HepG2 (cell line): Measurements from ENCODE around the gene ZC3H13. TPM values are rescaled to one million over a fixed set of nuclear protein-coding genes. Genes with fewer than 3 reads are reported as not detected.

Experiments used
- ATAC-seq: fragments of 200-7000 bp; cut with Tn5 transposase; 3 replicates; pipeline ENCODE4 v1.9.1; 2020; ENCODE audit warnings: mild to moderate bottlenecking, moderate library complexity
- BruUV-seq: library from RNA; stranded (reverse); fragments of 400-500 nt; replicated peaks from 2 replicates; lab custom pipeline; 2021; lab: Mats Ljungman, UMichigan
- CTCF ChIA-PET: fragments of 300-600 bp; formaldehyde crosslinking; extraction: SDS; loops from one replicate; lab custom pipeline; 2021; ENCODE audit warnings: low total read pairs, inconsistent platforms, low intra/inter-chr PET ratio; lab: Yijun Ruan, JAX
- POLR2A ChIA-PET: fragments of 350-600 bp; sonication (Branson Sonifier 250); formaldehyde crosslinking; loops from one replicate; lab custom pipeline; 2020; ENCODE audit warnings: antibody characterized with exemption, inconsistent platforms; lab: Yijun Ruan, JAX
- DNase-seq: peaks from one replicate; pipeline ENCODE4 v3.0.0-alpha.2; 2015; ENCODE audit warnings: low spot score
- FAIRE-seq: peaks from 3 replicates; lab custom pipeline; 2011; peaks lifted over from hg19 to GRCh38; lab: Jason Lieb, UNC
- H2AFZ ChIP-seq: one replicate; pipeline ENCODE4 v1.6.1; 2011; ENCODE audit warnings: low read length, inconsistent platforms
- H3K27ac ChIP-seq: fragments of 300-600 bp; 3 replicates; pipeline ENCODE4 v1.8.0; 2011; ENCODE audit warnings: mixed run types, mild to moderate bottlenecking, mixed read lengths, low read length, inconsistent platforms; ENCODE audit not compliant: insufficient read depth; ENCODE audit errors: extremely low read length
- H3K27me3 ChIP-seq, 2 experiments: fragments of 200-600 bp in 1 of 2; 2 replicates in 1 of 2; 3 replicates in 1 of 2; pipeline versions ENCODE4 v1.6.0 to v1.8.0; 2011; ENCODE audit warnings: low read length in 2 of 2, mild to moderate bottlenecking in 2 of 2, moderate library complexity in 2 of 2, inconsistent platforms in 1 of 2; ENCODE audit not compliant: insufficient read depth in 2 of 2, control insufficient read depth in 1 of 2
- H3K36me3 ChIP-seq, 2 experiments: fragments of 200-600 bp in 1 of 2; replicated peaks in 1 of 2; 2 replicates in 1 of 2; 3 replicates in 1 of 2; pipeline versions ENCODE4 v1.5.1 to v1.8.0; 2011; ENCODE audit warnings: low read length in 2 of 2, inconsistent platforms in 1 of 2; ENCODE audit not compliant: insufficient read depth in 2 of 2, control insufficient read depth in 1 of 2
- H3K4me1 ChIP-seq: 2 replicates; pipeline ENCODE4 v1.5.1; 2012; ENCODE audit warnings: low read length, inconsistent platforms; ENCODE audit not compliant: insufficient read depth
- H3K4me2 ChIP-seq: 2 replicates; pipeline ENCODE4 v1.6.0; 2011; ENCODE audit warnings: low read depth, low read length, inconsistent platforms
- H3K4me3 ChIP-seq, 3 experiments: fragments of 200-600 bp in 1 of 3; sonication (generic), shearing (Covaris generic) in 1 of 3; replicated peaks in 1 of 3; 2 replicates each; pipeline ENCODE4 v1.5.1; 2011 to 2016; ENCODE audit warnings: low read length in 3 of 3, inconsistent platforms in 2 of 3, low read depth in 2 of 3, mild to moderate bottlenecking in 2 of 3, control low read depth in 1 of 3, mixed read lengths in 1 of 3; ENCODE audit not compliant: insufficient read depth in 1 of 3
- H3K79me2 ChIP-seq: one replicate; pipeline ENCODE4 v1.6.1; 2011; ENCODE audit warnings: low read length, inconsistent platforms; ENCODE audit not compliant: insufficient read depth
- H3K9ac ChIP-seq: 2 replicates; pipeline ENCODE4 v1.6.0; 2011; ENCODE audit warnings: mild to moderate bottlenecking, low read depth, low read length, inconsistent platforms; ENCODE audit not compliant: insufficient read depth
- H3K9me3 ChIP-seq: 2 replicates; pipeline ENCODE4 v1.5.1; 2012; ENCODE audit warnings: mild to moderate bottlenecking, low read length
- H4K20me1 ChIP-seq: 2 replicates; pipeline ENCODE4 v1.6.0; 2011; ENCODE audit warnings: inconsistent platforms, mild to moderate bottlenecking, low read length, moderate library complexity; ENCODE audit not compliant: insufficient read depth
- SCMH1 ChIP-seq: sonication (generic); formaldehyde crosslinking; IDR thresholded peaks from 2 replicates; pipeline ENCODE4 v1.9.0; 2021; ENCODE audit warnings: missing genetic modification reagents, mild to moderate bottlenecking, borderline replicate concordance
- ZKSCAN1 ChIP-seq: fragments of 150-350 bp; IDR thresholded peaks from 2 replicates; pipeline ENCODE4 v1.6.1; 2014; ENCODE audit warnings: low read length
- ZNF282 ChIP-seq: fragments of 450-650 bp; IDR thresholded peaks from 2 replicates; pipeline ENCODE4 v1.6.1; 2018; ENCODE audit not compliant: partially characterized antibody
- ZNF34 ChIP-seq: sonication (generic); formaldehyde crosslinking; IDR thresholded peaks from 2 replicates; pipeline ENCODE4 v1.4.0; 2020; ENCODE audit warnings: mild to moderate bottlenecking, missing genetic modification reagents, borderline replicate concordance
- ZNF629 ChIP-seq: sonication (generic); formaldehyde crosslinking; conservative IDR thresholded peaks from 2 replicates; pipeline ENCODE4 v1.5.0; 2020; ENCODE audit warnings: missing genetic modification reagents
- ZNF770 ChIP-seq: sonication (generic); formaldehyde crosslinking; IDR thresholded peaks from 2 replicates; pipeline ENCODE4 v1.5.0; 2020; ENCODE audit warnings: mild to moderate bottlenecking, missing genetic modification reagents
- in situ Hi-C: cut with HindIII; loops from 2 replicates; pipeline ENCODE4 v1.10.0; 2017; ENCODE audit warnings: low pct_unique_long_range_greater_than_20kb; ENCODE audit not compliant: extremely low pct_ligation_motif_present
- intact Hi-C: fragments of 100-400 bp; cut with micrococcal nuclease; formaldehyde crosslinking; loops from one replicate; pipeline ENCODE4 v1.10.0; 2022; ENCODE audit not compliant: unreplicated experiment
- polyA plus RNA-seq, 8 experiments: library from polyadenylated mRNA; depleted of rRNA in 3 of 8; stranded (reverse) in 7 of 8; unstranded in 1 of 8; fragments of >200 nt; fragmentation: Illumina TruSeq in 4 of 8; extraction: Trizol in 4 of 8; gene quantifications; 2 replicates each; pipeline versions ENCODE4 v1.2.1 to v1.2.3, GENCODE V29; 2011 to 2016; ENCODE audit warnings: low read depth in 4 of 8, missing spikeins in 1 of 8, mixed read lengths in 1 of 8; ENCODE audit not compliant: insufficient read depth in 1 of 8
- total RNA-seq, 5 experiments: library from RNA; depleted of rRNA; stranded (reverse); fragments of >200 nt; fragmentation: Illumina TruSeq; extraction: Trizol; gene quantifications; 2 replicates each; pipeline ENCODE4 v1.2.3, GENCODE V29; 2016; ENCODE audit warnings: low read depth in 1 of 5

Gene ZC3H13
- total and polyA plus RNA-seq, 2 of the 13 experiments (the other 11 are each of a cell fraction or from before 2014, with no cell fraction given) = 2.7 to 23.5 TPM

GRCh38 chr13:45918597-45918996 lies 133.9 kb downstream of the ZC3H13 start (continued):
- no peak for TF ChIP-seq ZNF770 (CRISPR knock-in tag)
- no peak for TF ChIP-seq SCMH1

DNA sequence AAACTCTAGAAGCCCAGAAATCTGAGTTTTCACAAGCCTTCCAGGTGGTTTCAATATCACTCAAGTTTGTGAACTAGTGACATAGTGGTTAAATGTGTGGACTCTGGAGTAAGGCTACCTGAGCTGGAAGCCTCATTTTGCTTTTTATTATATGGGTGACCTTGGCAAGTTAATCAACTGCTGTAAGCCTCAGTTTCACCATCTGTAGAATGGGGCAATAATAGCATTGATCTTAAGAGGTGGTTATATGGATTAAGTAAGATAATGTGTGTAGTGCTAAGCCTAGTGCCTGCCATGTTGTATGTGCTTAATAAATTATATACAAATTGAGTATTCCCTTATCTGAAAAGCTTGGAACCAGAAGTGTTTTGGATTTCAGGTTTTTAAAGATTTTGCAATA lies 135.5 kb downstream of the ZC3H13 start:
- no TSS peak for BruUV-seq
- H2AFZ ChIP-seq = no peak overlapping the region
- H3K27ac ChIP-seq = no peak overlapping the region
- CTCF ChIA-PET = no interaction called here
- H3K36me3 ChIP-seq = no peaks in the 10 kb centered on the region
- H4K20me1 ChIP-seq = no peaks in the 10 kb centered on the region
- no peaks in the 10 kb centered on the region for H3K9me3 ChIP-seq
- intact Hi-C loops = no loop called here
- in situ Hi-C loops = no loop called here
- POLR2A ChIA-PET = no interaction called here
- no peak for ATAC-seq
- no peak for TF ChIP-seq ZNF34 (CRISPR knock-in tag)
- no peak for TF ChIP-seq ZKSCAN1
- peak; percentile 62 for TF ChIP-seq ZNF629 (CRISPR knock-in tag)
- no peak for TF ChIP-seq ZNF282
- TF ChIP-seq, all 625 proteins: peak for 1
- no peak for FAIRE-seq
- Histone ChIP-seq H3K27me3 (0 out of 5 replicates have a peak, but pooled peaks cover 0 to 6% of the 10 kb centered on the region in 2 experiments), H3K79me2 (no peaks in the 10 kb centered on the region), H3K4me3 (no peak overlapping the region), H3K4me1 (no peaks in the 10 kb centered on the region), H3K9ac (no peak overlapping the region), H3K4me2 (no peak overlapping the region)
- no peak for DNase-seq
